G401.6 (cell line): ENCODE data around the gene ZNF417.
"Not testable (repeated sequence)": the region's sequence is repeated elsewhere in the genome, so short reads cannot be mapped to it uniquely, and the experiment has no call there.

Source experiments
- FAIRE-seq: peaks from 2 replicates; lab custom pipeline; 2012; peaks lifted over from hg19 to GRCh38; lab: Jason Lieb, UNC

ZNF417 gene

GRCh38 chr19:57887195-57887941 lies 29.0 kb downstream of the ZNF417 start:
- FAIRE-seq: no peak

- FAIRE-seq: no peak
Measured at GRCh38 chr19:57886046-57886445, 30.3 kb downstream of the ZNF417 start.

- FAIRE-seq: not testable (repeated sequence)
Measured at GRCh38 chr19:57873883-57874799, 42.3 kb downstream of the ZNF417 start.

GRCh38 chr19:57872450-57872849 lies 43.9 kb downstream of the ZNF417 start:
- no peak for FAIRE-seq

- FAIRE-seq: no peak
Measured at GRCh38 chr19:57870225-57870624, 46.2 kb downstream of the ZNF417 start.

- not testable (repeated sequence) for FAIRE-seq
Measured at GRCh38 chr19:57869655-57870054, 46.7 kb downstream of the ZNF417 start.

- no peak for FAIRE-seq
Measured at GRCh38 chr19:57867868-57868492, 48.4 kb downstream of the ZNF417 start.
